ENCODE data around the gene FMN1.

DNA sequence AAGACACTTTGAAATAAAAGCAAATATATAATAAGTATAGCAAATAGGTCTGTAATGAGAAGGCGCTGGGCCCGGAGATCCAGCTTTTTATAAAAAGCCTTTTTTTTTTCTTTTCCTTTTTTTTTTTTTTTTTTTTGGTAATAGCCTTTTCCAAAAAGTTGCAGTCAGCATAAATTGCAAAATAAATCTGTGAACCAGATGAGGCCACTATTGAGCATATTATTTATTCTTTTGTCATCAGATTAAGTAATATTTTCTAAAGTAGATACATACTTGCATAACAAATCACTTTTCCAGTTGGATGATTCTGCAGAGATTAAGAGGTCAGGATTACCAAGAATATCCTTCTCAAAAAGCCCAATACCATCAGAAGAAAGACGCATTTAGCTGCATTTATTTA is 24.9 kb downstream of the FMN1 start:
- TF ChIP-seq, protein P1, sequence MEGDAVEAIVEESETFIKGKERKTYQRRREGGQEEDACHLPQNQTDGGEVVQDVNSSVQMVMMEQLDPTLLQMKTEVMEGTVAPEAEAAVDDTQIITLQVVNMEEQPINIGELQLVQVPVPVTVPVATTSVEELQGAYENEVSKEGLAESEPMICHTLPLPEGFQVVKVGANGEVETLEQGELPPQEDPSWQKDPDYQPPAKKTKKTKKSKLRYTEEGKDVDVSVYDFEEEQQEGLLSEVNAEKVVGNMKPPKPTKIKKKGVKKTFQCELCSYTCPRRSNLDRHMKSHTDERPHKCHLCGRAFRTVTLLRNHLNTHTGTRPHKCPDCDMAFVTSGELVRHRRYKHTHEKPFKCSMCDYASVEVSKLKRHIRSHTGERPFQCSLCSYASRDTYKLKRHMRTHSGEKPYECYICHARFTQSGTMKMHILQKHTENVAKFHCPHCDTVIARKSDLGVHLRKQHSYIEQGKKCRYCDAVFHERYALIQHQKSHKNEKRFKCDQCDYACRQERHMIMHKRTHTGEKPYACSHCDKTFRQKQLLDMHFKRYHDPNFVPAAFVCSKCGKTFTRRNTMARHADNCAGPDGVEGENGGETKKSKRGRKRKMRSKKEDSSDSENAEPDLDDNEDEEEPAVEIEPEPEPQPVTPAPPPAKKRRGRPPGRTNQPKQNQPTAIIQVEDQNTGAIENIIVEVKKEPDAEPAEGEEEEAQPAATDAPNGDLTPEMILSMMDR (IDR thresholded peaks at IDR 0.05; ENCODE audit: low read depth, low read length, poor library complexity, severe bottlenecking): no peak
- TF ChIP-seq EZH2phosphoT487 (IDR thresholded peaks at IDR 0.05; ENCODE audit: borderline replicate concordance, low read length): no peak

Measured in DOHH2 (cell line).